Glutamatergic neuron (in vitro differentiated cells): ENCODE measurements around the gene CUL1. TPM values are rescaled to one million over a fixed set of nuclear protein-coding genes. Genes with fewer than 3 reads are reported as not detected.
"Not testable (repeated sequence)": the region's sequence is repeated elsewhere in the genome, so short reads cannot be mapped to it uniquely, and the experiment has no call there.

Source experiments
- DNase-seq: peaks from one replicate; pipeline ENCODE4 v3.0.0; 2022
- H3K27ac Mint-ChIP-seq: one replicate; pipeline ENCODE4 v1.8.0; 2020; ENCODE audit warnings: mild to moderate bottlenecking, mixed read lengths, inconsistent platforms; ENCODE audit not compliant: unreplicated experiment
- H3K27me3 Mint-ChIP-seq: one replicate; pipeline ENCODE4 v1.8.0; 2020; ENCODE audit warnings: mild to moderate bottlenecking, moderate library complexity, mixed read lengths, inconsistent platforms; ENCODE audit not compliant: unreplicated experiment
- H3K36me3 Mint-ChIP-seq: one replicate; pipeline ENCODE4 v1.8.0; 2020; ENCODE audit warnings: mild to moderate bottlenecking, mixed read lengths, inconsistent platforms; ENCODE audit not compliant: unreplicated experiment
- H3K4me1 Mint-ChIP-seq: one replicate; pipeline ENCODE4 v1.8.0; 2020; ENCODE audit warnings: mild to moderate bottlenecking, low read depth, mixed read lengths, inconsistent platforms; ENCODE audit not compliant: unreplicated experiment
- H3K4me3 Mint-ChIP-seq: one replicate; pipeline ENCODE4 v1.8.0; 2020; ENCODE audit warnings: mild to moderate bottlenecking, mixed read lengths, inconsistent platforms; ENCODE audit not compliant: unreplicated experiment
- H3K9me3 Mint-ChIP-seq: one replicate; pipeline ENCODE4 v1.8.0; 2020; ENCODE audit warnings: mild to moderate bottlenecking, moderate library complexity, mixed read lengths, inconsistent platforms; ENCODE audit not compliant: unreplicated experiment
- CTCF ChIP-seq: fragments of 200-600 bp; sonication (generic); IDR thresholded peaks from one replicate; pipeline ENCODE4 v1.5.0; 2021; ENCODE audit not compliant: partially characterized antibody, unreplicated experiment
- total RNA-seq: library from RNA; stranded (reverse); fragmentation: NEBNext Ultra II Directional; extraction: Animal tissue kit (Norgen Biotek cat#: 25700); gene quantifications from one replicate; pipeline ENCODE4 v1.2.1, GENCODE V29; 2021; ENCODE audit not compliant: unreplicated experiment

CUL1 gene
- total RNA-seq, 1 donor from 2014 or later, result 65.0 TPM

DNA sequence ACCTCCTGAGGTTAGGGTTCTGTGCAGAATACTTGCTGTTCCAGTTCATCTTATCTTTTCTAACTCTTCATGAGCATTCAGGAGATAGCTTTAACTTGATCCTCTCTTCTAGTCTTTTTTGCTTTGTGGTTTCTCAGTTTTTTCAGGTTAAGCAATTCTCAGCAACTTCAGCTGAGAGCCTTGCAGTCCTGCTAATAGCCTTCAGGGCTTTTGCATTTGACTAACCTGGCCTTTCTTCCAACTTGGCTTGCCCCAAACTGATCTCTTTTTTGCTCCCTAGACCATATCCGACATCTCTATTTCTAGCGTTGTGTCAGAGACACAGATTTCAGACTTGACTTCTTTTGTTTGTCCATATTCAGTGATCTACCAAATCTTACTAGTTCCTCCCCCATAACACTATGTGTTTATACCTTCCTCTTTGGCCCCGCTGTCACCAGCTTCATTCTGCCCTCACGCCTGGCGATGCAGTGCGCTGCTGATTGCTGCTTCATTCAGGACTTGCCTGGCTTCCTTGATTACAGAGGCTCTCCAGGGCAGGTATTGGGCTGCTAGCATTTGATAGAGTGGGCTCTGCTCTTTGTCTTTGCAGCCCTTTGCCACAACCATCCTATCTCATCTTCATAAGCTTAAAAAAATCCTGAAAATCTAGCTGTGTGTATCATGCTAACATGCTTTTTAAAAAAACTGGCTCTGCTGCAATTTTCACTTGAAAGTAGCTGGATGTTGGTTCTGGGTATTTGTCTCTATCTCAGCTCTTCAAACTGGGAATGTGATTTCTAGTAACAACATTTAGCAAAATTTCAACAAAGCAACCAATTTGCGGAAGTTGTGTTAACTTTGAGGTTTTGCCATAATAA, 9.6 kb downstream of the CUL1 start:
- Mint-ChIP-seq H3K4me1 (peaks cover 41% of the 10 kb centered on the region), H3K36me3 (no peaks in the 10 kb centered on the region), H3K27ac (peak overlapping the region; percentile 31), H3K27me3 (no peaks in the 10 kb centered on the region), H3K9me3 (no peaks in the 10 kb centered on the region), H3K4me3 (peak overlapping the region; percentile 12)
- no peak for TF ChIP-seq CTCF
- no peak for DNase-seq

DNA sequence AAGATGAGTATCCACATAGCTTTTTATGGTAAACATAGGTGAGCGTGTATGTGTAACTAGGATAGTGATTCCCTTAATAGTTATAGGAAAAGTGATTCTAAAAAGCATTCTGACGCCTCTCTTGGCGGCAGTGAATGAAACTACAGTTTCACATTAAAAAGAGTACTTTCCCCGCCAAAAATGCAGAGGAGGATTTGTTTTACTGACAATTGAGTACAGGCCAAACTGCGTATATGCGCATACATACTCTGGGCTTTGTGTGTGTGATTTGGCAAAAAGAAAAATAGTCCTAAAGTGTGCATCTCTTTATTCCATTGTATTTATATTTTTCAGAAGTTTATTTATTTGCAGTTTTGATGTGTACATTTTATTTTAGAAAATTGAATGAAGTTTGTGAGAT, 10.3 kb downstream of the CUL1 start:
- H3K27ac Mint-ChIP-seq, result no peak overlapping the region
- H3K27me3 Mint-ChIP-seq, result no peaks in the 10 kb centered on the region
- no peak overlapping the region for H3K4me3 Mint-ChIP-seq
- no peak for TF ChIP-seq CTCF
- no peaks in the 10 kb centered on the region for H3K9me3 Mint-ChIP-seq
- DNase-seq, result no peak
- peaks cover 40% of the 10 kb centered on the region for H3K4me1 Mint-ChIP-seq
- H3K36me3 Mint-ChIP-seq, result no peaks in the 10 kb centered on the region

DNA sequence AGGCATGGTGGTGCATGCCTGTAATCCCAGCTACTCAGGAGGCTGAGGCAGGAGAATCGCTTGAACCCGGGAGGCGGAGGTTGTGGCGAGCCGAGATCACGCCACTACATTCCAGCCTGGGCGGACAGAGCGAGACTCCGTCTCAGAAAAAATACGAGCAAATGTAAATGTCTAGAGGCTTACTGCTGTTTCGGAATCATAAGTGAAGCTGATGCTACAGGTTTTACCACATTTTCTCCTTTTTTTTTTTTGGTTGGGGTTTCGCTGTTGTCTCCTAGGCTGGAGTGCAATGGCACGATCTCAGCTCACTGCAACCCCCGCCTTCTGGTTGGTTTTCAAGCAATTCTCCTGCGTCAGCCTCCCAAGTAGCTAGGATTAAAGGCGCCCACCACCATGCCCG, 11.7 kb downstream of the CUL1 start:
- H3K4me3 Mint-ChIP-seq, H3K27ac Mint-ChIP-seq, DNase-seq, H3K36me3 Mint-ChIP-seq, H3K27me3 Mint-ChIP-seq, H3K9me3 Mint-ChIP-seq: not testable (repeated sequence)
- H3K4me1 Mint-ChIP-seq, result peaks cover 36% of the 10 kb centered on the region

DNA sequence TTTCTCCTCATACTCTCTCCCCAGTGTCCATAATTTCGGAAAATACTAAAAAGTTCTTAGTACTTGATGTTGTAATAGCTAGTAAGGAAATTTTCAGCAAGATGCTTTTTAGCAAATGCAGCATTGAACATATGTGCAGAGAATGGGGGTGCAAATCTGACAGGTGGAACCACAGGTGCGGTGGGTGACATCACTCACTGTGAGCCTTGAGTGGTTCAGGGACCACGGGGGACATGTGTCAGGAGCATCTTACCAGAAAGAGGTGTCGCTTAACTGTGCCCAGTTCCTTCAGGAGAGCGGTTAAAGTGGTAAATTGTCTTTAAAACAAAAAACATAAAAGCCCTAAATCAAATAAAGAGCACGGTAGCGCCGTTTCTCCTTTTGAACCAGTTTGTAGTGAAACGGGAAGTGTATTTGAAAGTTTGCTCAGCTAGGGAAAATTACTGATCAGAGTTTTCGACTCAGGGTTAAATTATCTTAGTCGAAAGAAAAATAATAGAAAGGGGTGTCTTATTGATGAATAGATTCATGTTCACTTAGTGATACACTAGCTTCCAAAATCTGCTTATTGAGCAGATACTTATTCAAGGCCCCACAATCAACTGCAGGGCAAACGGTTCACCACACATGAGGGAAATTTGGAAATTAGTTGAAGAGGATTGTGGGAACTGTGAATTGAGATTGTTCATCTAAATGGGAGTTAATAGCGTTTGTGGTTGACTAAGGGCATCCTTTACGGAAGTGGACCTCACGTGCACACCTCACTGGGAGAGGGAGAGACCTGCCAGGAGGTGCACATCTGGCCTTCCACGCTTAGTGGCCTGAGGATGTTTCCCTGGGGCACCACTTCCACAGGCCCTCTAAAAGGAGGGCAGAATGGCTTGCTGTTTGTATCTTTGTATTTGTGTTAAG, 12.7 kb downstream of the CUL1 start:
- H3K27me3 Mint-ChIP-seq, result no peaks in the 10 kb centered on the region
- TF ChIP-seq CTCF, result no peak
- H3K4me3 Mint-ChIP-seq, result peak overlapping the region; percentile 2
- H3K36me3 Mint-ChIP-seq, result no peaks in the 10 kb centered on the region
- no peaks in the 10 kb centered on the region for H3K9me3 Mint-ChIP-seq
- peak overlapping the region; percentile 40 for H3K27ac Mint-ChIP-seq
- H3K4me1 Mint-ChIP-seq, result peaks cover 33% of the 10 kb centered on the region
- no peak for DNase-seq

GRCh38 chr7:148712678-148713329, 14.1 kb downstream of the CUL1 start:
- Mint-ChIP-seq H3K36me3 (no peaks in the 10 kb centered on the region), H3K4me3 (no peak overlapping the region), H3K9me3 (no peaks in the 10 kb centered on the region), H3K4me1 (peaks cover 31% of the 10 kb centered on the region), H3K27me3 (no peaks in the 10 kb centered on the region), H3K27ac (no peak overlapping the region)
- no peak for DNase-seq
- no peak for TF ChIP-seq CTCF
